HG02970 (cell line): ENCODE data around the gene COL17A1.

Experiments
- ATAC-seq: cut with Tn5 transposase; IDR thresholded peaks from one replicate; pipeline ENCODE4 v1.9.1; 2021; ENCODE audit warnings: mild to moderate bottlenecking, moderate library complexity, moderate number of reproducible peaks; ENCODE audit not compliant: unreplicated experiment, low FRiP score

The COL17A1 gene

GRCh38 chr10:104054430-104054829, 31.2 kb downstream of the COL17A1 start:
- no peak for ATAC-seq

GRCh38 chr10:104053201-104053600, 32.5 kb downstream of the COL17A1 start:
- ATAC-seq, result no peak

GRCh38 chr10:104052431-104052830, 33.2 kb downstream of the COL17A1 start:
- ATAC-seq, result no peak

- no peak for ATAC-seq
Observed at GRCh38 chr10:104049504-104050250, 36.0 kb downstream of the COL17A1 start.

- ATAC-seq, result no peak
Observed at GRCh38 chr10:104046651-104047050, 39.0 kb downstream of the COL17A1 start.

GRCh38 chr10:104045151-104046089, 40.3 kb downstream of the COL17A1 start:
- no peak for ATAC-seq

GRCh38 chr10:104043854-104044253, 41.8 kb downstream of the COL17A1 start:
- no peak for ATAC-seq

- no peak for ATAC-seq
Observed at GRCh38 chr10:104043185-104043830, 42.4 kb downstream of the COL17A1 start.

GRCh38 chr10:104041891-104042535, 43.7 kb downstream of the COL17A1 start:
- no peak for ATAC-seq

GRCh38 chr10:104040862-104041789, 44.6 kb downstream of the COL17A1 start:
- no peak for ATAC-seq

- ATAC-seq, result no peak
Observed at GRCh38 chr10:104040382-104040781, 45.3 kb downstream of the COL17A1 start.

GRCh38 chr10:104038958-104039752, 46.5 kb downstream of the COL17A1 start:
- no peak for ATAC-seq

- ATAC-seq, result no peak
Observed at GRCh38 chr10:104038537-104038936, 47.1 kb downstream of the COL17A1 start.

GRCh38 chr10:104037261-104037951, 48.3 kb downstream of the COL17A1 start:
- ATAC-seq, result no peak

- no peak for ATAC-seq
Observed at GRCh38 chr10:104036518-104037260, 49.0 kb downstream of the COL17A1 start.

- ATAC-seq, result no peak
Observed at GRCh38 chr10:104036069-104036384, 49.7 kb downstream of the COL17A1 start.

- ATAC-seq, result no peak
Observed at GRCh38 chr10:104035194-104036068, 50.2 kb downstream of the COL17A1 start.
